Measurements from ENCODE around the gene NMRAL1.

- TF ChIP-seq, protein P1, sequence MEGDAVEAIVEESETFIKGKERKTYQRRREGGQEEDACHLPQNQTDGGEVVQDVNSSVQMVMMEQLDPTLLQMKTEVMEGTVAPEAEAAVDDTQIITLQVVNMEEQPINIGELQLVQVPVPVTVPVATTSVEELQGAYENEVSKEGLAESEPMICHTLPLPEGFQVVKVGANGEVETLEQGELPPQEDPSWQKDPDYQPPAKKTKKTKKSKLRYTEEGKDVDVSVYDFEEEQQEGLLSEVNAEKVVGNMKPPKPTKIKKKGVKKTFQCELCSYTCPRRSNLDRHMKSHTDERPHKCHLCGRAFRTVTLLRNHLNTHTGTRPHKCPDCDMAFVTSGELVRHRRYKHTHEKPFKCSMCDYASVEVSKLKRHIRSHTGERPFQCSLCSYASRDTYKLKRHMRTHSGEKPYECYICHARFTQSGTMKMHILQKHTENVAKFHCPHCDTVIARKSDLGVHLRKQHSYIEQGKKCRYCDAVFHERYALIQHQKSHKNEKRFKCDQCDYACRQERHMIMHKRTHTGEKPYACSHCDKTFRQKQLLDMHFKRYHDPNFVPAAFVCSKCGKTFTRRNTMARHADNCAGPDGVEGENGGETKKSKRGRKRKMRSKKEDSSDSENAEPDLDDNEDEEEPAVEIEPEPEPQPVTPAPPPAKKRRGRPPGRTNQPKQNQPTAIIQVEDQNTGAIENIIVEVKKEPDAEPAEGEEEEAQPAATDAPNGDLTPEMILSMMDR (IDR thresholded peaks at IDR 0.05), result no peak
- TF ChIP-seq EZH2phosphoT487 (IDR thresholded peaks at IDR 0.05), result no peak
- TF ChIP-seq EZH2 (IDR thresholded peaks at IDR 0.05), result no peak
Observed at GRCh38 chr16:4454623-4455022, 19.8 kb downstream of the NMRAL1 start.
